MCF 10A (cell line): ENCODE data around the gene SLC13A2. TPM values are rescaled to one million over a fixed set of nuclear protein-coding genes. Genes with fewer than 3 reads are reported as not detected.

Experiments
- BruUV-seq: library from RNA; stranded (reverse); fragments of 400-500 nt; replicated peaks from 2 replicates; lab custom pipeline; 2021; lab: Mats Ljungman, UMichigan
- CTCF ChIA-PET: fragments of 300-600 bp; sonication (Branson Sonifier 250); formaldehyde crosslinking; extraction: SDS; loops from one replicate; lab custom pipeline; 2021; ENCODE audit warnings: antibody characterized with exemption, inconsistent platforms; lab: Yijun Ruan, JAX
- POLR2A ChIA-PET: fragments of 300-600, 350-650 bp; sonication (Branson Sonifier 250); formaldehyde crosslinking; extraction: SDS; loops from one replicate; lab custom pipeline; 2020; ENCODE audit warnings: antibody characterized with exemption, inconsistent platforms; lab: Yijun Ruan, JAX
- DNase-seq: peaks from one replicate; pipeline ENCODE4 v3.0.0-alpha.2; 2018; ENCODE audit not compliant: unreplicated experiment
- H3K27ac Mint-ChIP-seq: one replicate; pipeline ENCODE4 v1.8.0; 2022; ENCODE audit warnings: mild to moderate bottlenecking, low read depth, mixed read lengths; ENCODE audit not compliant: unreplicated experiment
- H3K27me3 Mint-ChIP-seq: one replicate; pipeline ENCODE4 v1.8.0; 2022; ENCODE audit warnings: mixed read lengths; ENCODE audit not compliant: insufficient read depth, unreplicated experiment
- H3K36me3 Mint-ChIP-seq: one replicate; pipeline ENCODE4 v1.8.0; 2022; ENCODE audit warnings: mild to moderate bottlenecking, moderate library complexity, mixed read lengths; ENCODE audit not compliant: insufficient read depth, unreplicated experiment
- H3K4me1 Mint-ChIP-seq: one replicate; pipeline ENCODE4 v1.8.0; 2022; ENCODE audit warnings: mixed read lengths; ENCODE audit not compliant: insufficient read depth, unreplicated experiment
- H3K4me3 Mint-ChIP-seq: one replicate; pipeline ENCODE4 v1.8.0; 2022; ENCODE audit warnings: mild to moderate bottlenecking, moderate library complexity, mixed read lengths; ENCODE audit not compliant: unreplicated experiment
- H3K9me3 Mint-ChIP-seq: one replicate; pipeline ENCODE4 v1.8.0; 2022; ENCODE audit warnings: mixed read lengths; ENCODE audit not compliant: unreplicated experiment
- intact Hi-C: fragments of 100-400 bp; cut with micrococcal nuclease; formaldehyde crosslinking; loops from 2 replicates; pipeline ENCODE4 v1.14.1; 2022
- total RNA-seq: library from RNA; stranded (reverse); gene quantifications from 2 replicates; pipeline ENCODE4 v1.2.3, GENCODE V29; 2022
- TF ChIP-seq, protein P1 (sequence below): fragments of 200-600 bp; IDR thresholded peaks from one replicate; pipeline ENCODE4 v1.8.0; 2022; ENCODE audit warnings: antibody characterized with exemption, mild to moderate bottlenecking; ENCODE audit not compliant: unreplicated experiment

Gene SLC13A2
- total RNA-seq, 1 experiment from 2014 or later: not detected

DNA sequence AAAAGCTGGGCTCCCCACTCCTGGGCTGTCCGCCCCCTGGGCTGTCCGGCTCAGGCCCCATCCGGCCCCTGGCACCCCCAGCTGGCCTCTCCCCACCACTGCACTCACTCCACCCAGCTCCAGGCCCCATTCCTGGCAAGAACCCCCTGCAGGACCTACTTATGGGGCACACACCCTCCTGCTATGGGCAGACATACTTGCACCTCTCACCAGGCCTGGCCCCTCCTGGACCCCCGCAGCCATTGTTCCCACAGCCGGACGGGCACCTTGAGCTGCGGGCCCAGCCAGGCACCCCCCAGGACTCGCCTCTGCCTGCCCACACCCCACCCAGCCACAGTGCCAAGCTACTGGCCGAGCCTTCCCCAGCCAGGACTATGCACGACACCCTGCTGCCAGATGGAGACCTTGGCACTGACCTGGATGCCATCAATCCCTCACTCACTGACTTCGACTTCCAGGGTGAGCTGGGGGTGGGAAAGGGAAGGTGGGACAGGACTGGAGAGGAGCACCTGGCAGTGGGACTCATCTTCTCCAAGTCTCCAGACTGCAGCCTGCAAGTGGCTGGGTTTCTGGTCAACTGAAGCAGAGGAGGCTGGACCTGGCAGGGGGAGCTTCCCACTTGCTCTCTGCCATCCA lies 61.4 kb downstream of the SLC13A2 start:
- POLR2A ChIA-PET: interaction anchor here (0.5 to 1.8 kb wide), 5 partner anchors 9 to 42 kb away, joined by 3 to 7 read pairs (median 3); no protein-coding TSS in a partner anchor
- H3K4me1 Mint-ChIP-seq: peaks cover 14% of the 10 kb centered on the region

DNA sequence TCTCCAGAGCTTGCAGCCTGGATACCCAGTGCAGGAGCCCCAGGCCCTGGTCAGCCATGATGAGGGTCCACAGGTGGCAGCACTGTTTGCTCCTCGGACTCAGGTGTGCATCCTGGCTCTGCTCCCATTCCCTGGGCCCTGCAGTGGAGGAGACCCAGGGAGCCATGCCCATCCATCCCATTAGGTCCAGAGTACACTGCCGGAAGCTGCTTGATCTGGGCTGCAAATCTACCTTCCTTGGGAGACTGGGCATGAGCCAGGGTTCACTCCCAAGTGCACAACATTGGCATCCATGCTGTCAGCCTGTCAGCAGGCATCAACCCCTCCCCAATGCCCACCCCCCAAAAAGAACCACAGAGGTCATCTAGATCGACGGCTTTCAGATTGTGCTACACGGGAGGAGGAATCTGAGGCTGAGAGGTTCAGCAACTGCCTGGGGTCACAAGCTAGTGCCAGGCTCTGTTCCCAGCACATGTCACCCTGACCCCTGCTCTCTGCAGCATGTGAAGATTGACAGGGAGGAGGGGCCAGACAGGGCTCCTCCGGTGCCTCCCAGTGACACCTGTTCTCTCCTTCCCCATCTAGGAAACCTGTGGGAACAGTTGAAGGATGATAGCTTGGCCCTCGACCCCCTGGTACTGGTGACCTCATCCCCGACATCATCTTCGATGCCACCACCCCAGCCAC lies 63.2 kb downstream of the SLC13A2 start:
- Mint-ChIP-seq H3K4me3 (no peak overlapping the region), H3K36me3 (no peaks in the 10 kb centered on the region), H3K9me3 (no peaks in the 10 kb centered on the region), H3K27ac (no peak overlapping the region), H3K4me1 (peaks cover 14% of the 10 kb centered on the region), H3K27me3 (peaks cover 12% of the 10 kb centered on the region)
- no peak for DNase-seq
- POLR2A ChIA-PET: interaction anchor here (1.3 to 1.7 kb wide), 2 partner anchors 29 to 44 kb away, joined by 4 to 8 read pairs; no protein-coding TSS in a partner anchor
- intact Hi-C loops: no loop called here
- CTCF ChIA-PET: interaction anchor here (0.9 to 5.7 kb wide), 7 partner anchors 11 to 41 kb away, joined by 3 to 49 read pairs (median 3); no protein-coding TSS in a partner anchor
- no TSS peak for BruUV-seq
- TF ChIP-seq, protein P1, sequence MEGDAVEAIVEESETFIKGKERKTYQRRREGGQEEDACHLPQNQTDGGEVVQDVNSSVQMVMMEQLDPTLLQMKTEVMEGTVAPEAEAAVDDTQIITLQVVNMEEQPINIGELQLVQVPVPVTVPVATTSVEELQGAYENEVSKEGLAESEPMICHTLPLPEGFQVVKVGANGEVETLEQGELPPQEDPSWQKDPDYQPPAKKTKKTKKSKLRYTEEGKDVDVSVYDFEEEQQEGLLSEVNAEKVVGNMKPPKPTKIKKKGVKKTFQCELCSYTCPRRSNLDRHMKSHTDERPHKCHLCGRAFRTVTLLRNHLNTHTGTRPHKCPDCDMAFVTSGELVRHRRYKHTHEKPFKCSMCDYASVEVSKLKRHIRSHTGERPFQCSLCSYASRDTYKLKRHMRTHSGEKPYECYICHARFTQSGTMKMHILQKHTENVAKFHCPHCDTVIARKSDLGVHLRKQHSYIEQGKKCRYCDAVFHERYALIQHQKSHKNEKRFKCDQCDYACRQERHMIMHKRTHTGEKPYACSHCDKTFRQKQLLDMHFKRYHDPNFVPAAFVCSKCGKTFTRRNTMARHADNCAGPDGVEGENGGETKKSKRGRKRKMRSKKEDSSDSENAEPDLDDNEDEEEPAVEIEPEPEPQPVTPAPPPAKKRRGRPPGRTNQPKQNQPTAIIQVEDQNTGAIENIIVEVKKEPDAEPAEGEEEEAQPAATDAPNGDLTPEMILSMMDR: no peak

More for the DNA sequence above, 61.4 kb downstream of the SLC13A2 start:
- no peak for DNase-seq
- no TSS peak for BruUV-seq
- Mint-ChIP-seq H3K9me3 (no peaks in the 10 kb centered on the region), H3K4me3 (no peak overlapping the region), H3K27ac (no peak overlapping the region), H3K36me3 (no peaks in the 10 kb centered on the region), H3K27me3 (peaks cover 12% of the 10 kb centered on the region)
- CTCF ChIA-PET: interaction anchor here (0.7 to 5.7 kb wide), 4 partner anchors 8 to 40 kb away, joined by 3 to 49 read pairs (median 4); no protein-coding TSS in a partner anchor
- TF ChIP-seq, protein P1: no peak
- intact Hi-C loops: no loop called here

- no TSS peak for BruUV-seq
- DNase-seq: no peak
- peaks cover 14% of the 10 kb centered on the region for H3K4me1 Mint-ChIP-seq
- H3K27me3 Mint-ChIP-seq: peaks cover 12% of the 10 kb centered on the region
- no peak overlapping the region for H3K4me3 Mint-ChIP-seq
- CTCF ChIA-PET: interaction anchor here (0.7 to 5.7 kb wide), 5 partner anchors 10 to 100 kb away, joined by 3 to 49 read pairs (median 3); no protein-coding TSS in a partner anchor
- TF ChIP-seq, protein P1: no peak
- POLR2A ChIA-PET: interaction anchor here (1.7 kb wide), 1 partner anchor 30 kb away, joined by 8 read pairs; no protein-coding TSS in a partner anchor
- no peaks in the 10 kb centered on the region for H3K36me3 Mint-ChIP-seq
- no peaks in the 10 kb centered on the region for H3K9me3 Mint-ChIP-seq
- H3K27ac Mint-ChIP-seq: no peak overlapping the region
- intact Hi-C loops: no loop called here
Observed at GRCh38 chr17:28537219-28537610, 63.8 kb downstream of the SLC13A2 start.

DNA sequence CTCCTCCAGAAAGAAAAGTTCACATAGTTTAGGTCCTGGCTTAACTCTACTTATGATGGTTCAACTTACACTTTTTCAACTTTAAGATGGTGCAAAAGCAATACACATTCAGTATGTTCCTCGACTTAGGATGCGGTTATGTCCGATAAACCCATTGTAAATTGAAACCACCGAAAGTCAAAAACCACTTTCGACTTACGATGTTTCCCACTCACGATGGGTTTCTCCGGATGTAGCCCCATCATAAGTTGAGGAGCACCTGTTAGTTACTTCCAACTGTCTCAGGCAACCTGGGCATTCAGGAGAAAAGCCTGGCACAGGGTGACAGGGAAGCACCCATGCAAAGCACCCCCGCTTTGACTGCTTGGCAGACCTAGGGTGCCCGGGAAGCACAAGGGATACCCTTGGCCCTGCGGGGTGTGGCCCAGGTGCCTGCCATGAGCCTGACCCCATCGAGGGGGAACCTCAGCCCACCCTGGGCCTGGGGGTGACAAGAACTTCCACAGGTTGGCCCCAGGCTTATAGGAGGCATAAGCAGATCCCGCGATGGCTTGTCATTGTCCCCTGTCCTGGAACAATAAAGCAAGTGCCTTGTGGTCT lies 65.0 kb downstream of the SLC13A2 start:
- no peaks in the 10 kb centered on the region for H3K9me3 Mint-ChIP-seq
- intact Hi-C loops: no loop called here
- ChIA-PET CTCF (interaction anchor here (0.7 to 5.7 kb wide), 3 partner anchors 13 to 43 kb away, joined by 4 to 98 read pairs (median 49); no protein-coding TSS in a partner anchor), POLR2A (interaction anchor here (0.6 to 1.7 kb wide), 2 partner anchors 31 to 299 kb away, joined by 3 to 8 read pairs; no protein-coding TSS in a partner anchor)
- H3K4me1 Mint-ChIP-seq: peaks cover 5% of the 10 kb centered on the region
- H3K4me3 Mint-ChIP-seq: no peak overlapping the region
- BruUV-seq: no TSS peak
- peaks cover 12% of the 10 kb centered on the region for H3K27me3 Mint-ChIP-seq
- no peak for DNase-seq
- H3K27ac Mint-ChIP-seq: no peak overlapping the region
- TF ChIP-seq, protein P1: no peak
- no peaks in the 10 kb centered on the region for H3K36me3 Mint-ChIP-seq
